HG02870 (cell line): ENCODE measurements around the gene MTHFD1L.

Source experiments
- ATAC-seq: cut with Tn5 transposase; IDR thresholded peaks from one replicate; pipeline ENCODE4 v1.9.1; 2021; ENCODE audit warnings: mild to moderate bottlenecking, moderate library complexity; ENCODE audit not compliant: unreplicated experiment

The MTHFD1L gene

DNA sequence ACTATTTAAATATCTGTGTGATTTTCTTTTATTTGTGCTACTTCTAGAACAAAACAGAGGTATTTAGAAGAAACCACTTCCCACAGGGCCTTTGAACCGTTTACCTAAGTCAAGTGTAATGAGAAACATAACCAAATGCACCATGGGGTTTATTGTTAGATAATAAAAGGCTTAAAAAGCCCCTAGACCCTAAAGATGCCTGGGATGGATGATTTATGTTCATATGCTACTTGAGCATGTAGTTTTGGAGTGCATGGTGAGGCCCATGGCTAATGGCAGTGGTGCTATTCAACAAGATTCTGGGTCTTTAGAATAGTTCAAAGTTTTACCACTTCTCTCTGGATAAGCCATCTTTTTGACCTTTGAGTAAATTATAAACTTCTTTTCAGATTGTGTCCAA, 65.9 kb downstream of the MTHFD1L start:
- ATAC-seq, result no peak

DNA sequence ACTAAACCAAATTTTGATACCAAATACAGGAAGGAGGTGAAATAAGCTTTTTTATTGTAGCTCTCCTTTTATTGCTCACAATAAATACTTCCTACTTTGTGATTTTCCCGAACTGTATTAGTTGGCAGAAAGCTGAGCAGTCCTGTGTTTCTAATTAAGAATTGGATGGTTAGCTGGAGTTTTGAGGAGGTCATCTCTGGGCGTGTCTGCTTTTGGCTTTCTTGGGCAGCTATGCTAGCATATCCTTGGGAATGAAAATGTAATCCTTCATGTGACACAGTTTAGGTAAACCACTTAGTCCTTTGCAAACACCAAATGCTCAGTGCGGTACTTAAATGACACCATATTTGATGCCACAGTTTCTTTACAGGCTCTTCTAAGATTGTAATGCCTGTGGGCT, 67.5 kb downstream of the MTHFD1L start:
- ATAC-seq, result no peak

GRCh38 chr6:150934380-150934779, 68.9 kb downstream of the MTHFD1L start:
- no peak for ATAC-seq

GRCh38 chr6:150936021-150936555, 70.6 kb downstream of the MTHFD1L start:
- no peak for ATAC-seq

DNA sequence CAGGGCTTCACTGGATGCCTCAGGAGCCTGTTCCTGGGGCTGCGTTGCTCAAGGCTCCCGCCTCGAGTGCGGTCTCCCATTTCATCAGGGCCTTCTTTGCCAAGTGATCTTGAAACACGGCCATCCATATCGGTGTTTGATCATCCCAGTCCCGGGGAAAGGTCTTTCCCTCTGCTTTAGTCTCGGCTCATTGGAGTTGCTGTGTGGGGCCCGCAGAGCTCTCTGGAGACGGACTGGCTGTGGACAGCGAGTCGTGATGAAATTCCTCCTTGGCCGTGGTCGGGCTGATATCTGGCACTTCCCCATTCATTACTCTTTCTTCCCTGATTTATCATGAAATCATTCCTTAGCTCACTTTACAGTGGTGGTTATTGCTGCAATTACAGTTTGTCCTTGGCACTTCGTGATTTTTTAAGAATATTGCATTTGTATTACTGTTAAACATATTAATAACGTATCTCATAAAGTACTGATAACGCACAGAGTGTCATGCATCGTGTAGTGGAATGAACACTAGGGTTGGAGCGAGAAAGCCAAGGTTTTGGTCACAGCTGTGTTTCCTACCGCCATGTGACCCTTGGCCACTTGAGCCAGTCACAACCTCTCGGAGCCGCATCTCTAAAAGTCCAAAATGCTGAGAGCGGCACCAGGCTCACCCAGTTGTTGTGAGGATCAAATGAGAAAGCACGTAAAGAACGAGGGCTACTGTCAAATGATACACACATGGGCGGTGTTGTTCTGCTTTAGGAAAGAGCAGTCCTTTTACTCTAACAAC, 71.8 kb downstream of the MTHFD1L start:
- ATAC-seq, result no peak

- no peak for ATAC-seq
These were observed 73.9 kb downstream of the MTHFD1L start for GRCh38 chr6:150939399-150939798.

- no peak for ATAC-seq
These were observed 75.4 kb downstream of the MTHFD1L start for GRCh38 chr6:150940941-150941340.

- ATAC-seq, result no peak
These were observed 84.0 kb downstream of the MTHFD1L start for GRCh38 chr6:150949526-150949925.

DNA sequence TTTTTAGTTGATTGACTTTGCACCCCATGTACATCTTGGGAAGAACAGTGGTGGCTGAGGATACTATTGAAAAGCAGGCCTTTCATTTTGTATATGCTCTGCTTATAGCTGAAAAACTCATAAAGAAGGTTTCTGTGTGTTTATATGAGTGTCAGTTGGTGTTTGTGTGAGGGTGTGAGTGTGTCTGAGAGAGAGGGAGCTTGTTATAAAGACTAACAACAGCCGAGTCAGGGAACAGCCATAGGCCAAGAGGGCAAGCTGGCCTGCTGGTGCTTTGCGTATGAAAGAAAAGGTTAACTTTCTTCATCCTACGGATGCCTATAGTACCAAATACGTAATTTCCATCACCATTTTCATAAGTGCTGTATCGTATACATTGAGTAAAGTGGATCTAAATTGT, 88.3 kb downstream of the MTHFD1L start:
- no peak for ATAC-seq

DNA sequence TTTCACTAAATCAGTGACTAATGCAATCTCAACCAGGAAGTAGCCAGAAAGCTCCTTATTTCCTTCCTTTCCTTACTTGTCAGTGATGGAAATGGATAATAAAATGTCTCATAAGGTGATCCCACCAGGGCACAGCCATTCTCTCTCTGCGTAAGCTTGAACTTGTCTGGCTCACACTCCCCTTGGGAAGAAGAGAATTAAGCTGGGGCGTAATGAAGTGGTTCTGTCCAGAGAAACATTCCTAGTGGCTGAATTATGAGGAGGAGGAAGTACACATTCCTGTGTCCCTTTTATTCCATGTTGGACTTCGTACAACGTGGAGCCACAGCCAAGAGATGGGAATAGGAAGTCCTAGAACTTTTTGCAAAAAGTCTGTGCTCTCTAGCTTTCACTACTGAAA, 93.7 kb downstream of the MTHFD1L start:
- ATAC-seq, result no peak

- ATAC-seq, result no peak
These were observed 96.9 kb downstream of the MTHFD1L start for GRCh38 chr6:150962436-150962835.

- ATAC-seq, result no peak
These were observed 99.3 kb downstream of the MTHFD1L start for GRCh38 chr6:150964765-150965164.

DNA sequence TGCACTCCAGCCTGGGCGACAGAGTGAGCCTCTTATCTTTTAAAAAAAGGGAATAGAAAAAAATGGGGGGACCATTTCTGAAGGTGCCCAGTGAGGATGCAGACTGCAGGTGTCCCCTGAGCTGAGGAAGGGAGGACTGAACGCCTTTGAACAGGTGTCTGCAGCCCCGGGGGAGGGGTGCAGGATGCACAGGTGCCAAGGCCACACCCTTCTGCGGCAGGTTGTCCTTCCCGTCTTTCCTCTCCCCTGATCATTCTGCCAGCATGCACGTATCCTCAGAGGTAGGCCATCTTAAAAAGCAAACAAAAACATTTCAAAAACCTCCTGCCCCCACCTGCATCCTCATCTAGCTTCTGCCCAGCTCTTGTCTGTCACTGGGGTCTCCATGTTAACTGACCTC, 101.3 kb downstream of the MTHFD1L start:
- ATAC-seq, result no peak

- no peak for ATAC-seq
These were observed 101.9 kb downstream of the MTHFD1L start for GRCh38 chr6:150967381-150967780.

DNA sequence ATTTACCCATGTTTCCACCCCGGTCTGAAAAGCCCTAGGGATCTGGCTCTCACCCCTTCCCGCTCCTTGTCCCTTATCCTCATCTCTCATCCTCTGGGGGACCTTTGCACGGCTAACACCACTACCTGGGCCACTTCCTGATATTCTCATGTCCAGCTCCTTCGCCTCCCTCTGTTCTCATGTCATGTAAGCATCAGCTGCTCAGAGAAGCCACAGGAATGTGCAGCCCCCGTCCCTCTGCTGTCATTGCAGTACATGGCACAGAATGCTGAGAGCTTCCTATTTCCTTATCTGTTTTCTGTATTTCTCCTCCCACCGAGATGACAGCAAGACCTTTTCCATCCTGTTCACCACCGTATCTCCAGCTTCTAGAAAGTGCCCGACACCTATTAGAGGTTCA, 102.4 kb downstream of the MTHFD1L start:
- ATAC-seq, result no peak

- no peak for ATAC-seq
These were observed 104.4 kb downstream of the MTHFD1L start for GRCh38 chr6:150969901-150970300.

DNA sequence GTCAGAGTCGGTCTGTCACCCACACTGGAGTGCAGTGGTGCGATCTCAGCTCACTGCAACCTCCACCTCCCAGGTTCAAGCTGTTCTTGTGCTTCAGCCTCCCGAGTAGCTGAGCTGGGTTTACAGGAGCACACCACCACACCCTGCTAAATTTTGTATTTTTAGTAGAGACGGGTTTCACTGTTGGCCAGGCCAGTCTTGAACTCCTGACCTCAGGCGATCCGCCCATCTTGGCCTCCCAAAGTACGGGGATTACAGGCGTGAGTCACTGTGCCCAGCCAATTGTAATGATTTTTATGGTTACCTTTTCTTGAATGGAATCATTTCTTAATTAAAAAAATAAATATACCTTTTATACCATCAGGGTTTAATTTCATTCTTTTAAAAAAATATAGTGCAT, 105.7 kb downstream of the MTHFD1L start:
- no peak for ATAC-seq

- ATAC-seq, result no peak
These were observed 109.6 kb downstream of the MTHFD1L start for GRCh38 chr6:150975136-150975535.

- no peak for ATAC-seq
These were observed 111.8 kb downstream of the MTHFD1L start for GRCh38 chr6:150977281-150977680.

DNA sequence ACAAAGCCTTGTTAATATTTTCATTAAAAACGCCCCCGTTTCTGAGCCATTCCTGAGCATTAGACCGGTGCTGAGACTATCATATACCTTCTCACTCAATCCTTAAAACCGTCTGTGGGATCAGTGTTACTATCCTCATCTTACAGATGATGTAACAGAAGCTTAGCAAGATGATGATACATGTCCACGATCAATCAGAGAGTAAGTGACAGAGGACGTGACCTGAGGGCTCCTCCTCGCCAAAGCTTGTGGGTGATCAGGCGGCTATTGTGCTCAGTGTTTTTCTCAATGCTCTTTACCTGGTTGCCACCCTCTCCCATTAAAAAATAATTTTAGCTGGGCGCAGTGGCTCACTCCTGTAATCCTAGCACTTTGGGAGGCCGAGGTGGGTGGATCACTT, 113.1 kb downstream of the MTHFD1L start:
- no peak for ATAC-seq

GRCh38 chr6:150979826-150980350, 114.4 kb downstream of the MTHFD1L start:
- ATAC-seq, result no peak

DNA sequence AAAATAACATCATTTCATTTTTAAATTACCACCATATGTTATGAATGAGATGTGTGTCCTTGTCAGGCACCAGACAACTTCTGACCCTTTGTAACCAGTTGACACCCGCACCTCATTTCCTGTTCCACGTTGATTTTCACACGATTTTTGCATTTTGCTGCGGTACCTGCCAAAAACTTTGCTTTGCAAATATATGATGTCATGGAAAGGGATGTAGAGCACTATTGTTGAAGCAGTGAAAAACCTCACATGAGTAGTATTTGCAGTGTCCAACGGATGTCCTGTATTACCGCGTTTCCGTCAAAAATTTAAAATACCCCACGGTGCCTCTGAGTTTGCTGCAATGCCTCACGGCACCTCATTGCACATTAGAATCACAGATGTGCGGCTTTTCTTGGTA, 115.6 kb downstream of the MTHFD1L start:
- peak; percentile 69 for ATAC-seq

DNA sequence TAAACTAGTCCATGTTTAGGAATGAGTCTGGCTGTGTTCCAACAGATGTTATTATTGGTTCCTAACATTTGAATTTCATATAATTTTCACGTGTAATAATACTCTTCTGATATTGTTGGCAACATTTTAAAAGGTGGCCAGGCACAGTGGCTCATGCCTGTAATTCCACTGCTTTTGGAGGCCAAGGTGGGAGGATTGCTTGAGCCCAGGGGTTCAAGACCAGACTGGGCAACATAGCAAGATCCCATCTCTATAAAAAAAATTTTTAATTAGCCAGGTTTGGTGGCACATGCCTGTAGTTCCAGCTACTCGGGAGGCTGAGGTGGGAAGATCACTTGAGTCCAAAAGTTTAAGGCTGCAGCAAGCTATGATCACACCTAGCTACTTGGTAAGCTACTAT, 116.2 kb downstream of the MTHFD1L start:
- no peak for ATAC-seq
